ENCODE data around the gene AUTS2. TPM values are rescaled to one million over a fixed set of nuclear protein-coding genes. Genes with fewer than 3 reads are reported as not detected.

Gene AUTS2
- total RNA-seq, 4 donors from 2014 or later = 29.8 to 114 (median 59.4) TPM

- TF ChIP-seq CTCF (IDR thresholded peaks at IDR 0.05) = no peak
- no peak for TF ChIP-seq POLR2AphosphoS5 (IDR thresholded peaks at IDR 0.05)
- TF ChIP-seq POLR2A (IDR thresholded peaks at IDR 0.05) = no peak
- no peak for TF ChIP-seq EP300 (IDR thresholded peaks at IDR 0.05; ENCODE audit: low read depth)
- no peaks in the 10 kb centered on the region for H3K36me3 ChIP-seq
- H3K27me3 ChIP-seq = no peaks in the 10 kb centered on the region
- H3K4me3 ChIP-seq = no peak overlapping the region
- no peaks in the 10 kb centered on the region for H3K9me3 ChIP-seq
- no peak overlapping the region for H3K27ac ChIP-seq
- WGBS, 2 donors (ENCODE audit: low coverage in 1 of 2) = 95 to 100% methylated on average over 1 of the region's 1 CpG
- peaks cover 0 to 5% (median 2%) of the 10 kb centered on the region in 4 donors for H3K4me1 ChIP-seq
- in situ Hi-C loops (cut with MboI; ENCODE audit: low pct_ligation_motif_present in 1 of 4, low pct_unique_long_range_greater_than_20kb in 1 of 4, low sequenced_read_pairs in 3 of 4) = no loop called here
- DNase-seq = no peak
- intact Hi-C loops (cut with DNase I; ENCODE audit: low total_unique reads) = no loop called here
These were observed 1235.5 kb downstream of the AUTS2 start for GRCh38 chr7:70833726-70834125.

- H3K4me1 ChIP-seq = peaks cover 0 to 3% (median 1%) of the 10 kb centered on the region in 4 donors
- H3K9me3 ChIP-seq = no peaks in the 10 kb centered on the region
- TF ChIP-seq CTCF (IDR thresholded peaks at IDR 0.05) = no peak
- TF ChIP-seq EP300 (IDR thresholded peaks at IDR 0.05; ENCODE audit: low read depth) = no peak
- TF ChIP-seq POLR2A (IDR thresholded peaks at IDR 0.05) = no peak
- no peak for TF ChIP-seq POLR2AphosphoS5 (IDR thresholded peaks at IDR 0.05)
- intact Hi-C loops (cut with DNase I; ENCODE audit: low total_unique reads) (no loop called here), in situ Hi-C loops (cut with MboI; ENCODE audit: low pct_ligation_motif_present in 1 of 4, low pct_unique_long_range_greater_than_20kb in 1 of 4, low sequenced_read_pairs in 3 of 4) (no loop called here)
- no peak for DNase-seq
- H3K36me3 ChIP-seq = no peaks in the 10 kb centered on the region
- WGBS, 2 donors (ENCODE audit: low coverage in 1 of 2) = 71 to 82% methylated on average over 8 of the region's 8 CpGs
- H3K27me3 ChIP-seq = no peaks in the 10 kb centered on the region
- H3K27ac ChIP-seq = no peak overlapping the region
- H3K4me3 ChIP-seq = no peak overlapping the region
These were observed 1236.1 kb downstream of the AUTS2 start for GRCh38 chr7:70834424-70834823.

- no peaks in the 10 kb centered on the region for H3K9me3 ChIP-seq
- WGBS, 2 donors (ENCODE audit: low coverage in 1 of 2) = 31% methylated on average over 2 of the region's 2 CpGs; no CpG with 5 or more reads in 1 of the 2 donors
- intact Hi-C loops (cut with DNase I; ENCODE audit: low total_unique reads) = no loop called here
- no peaks in the 10 kb centered on the region for H3K36me3 ChIP-seq
- H3K27me3 ChIP-seq = no peaks in the 10 kb centered on the region
- no peaks in the 10 kb centered on the region for H3K4me1 ChIP-seq
- no peak for DNase-seq
- in situ Hi-C loops (cut with MboI; ENCODE audit: low pct_ligation_motif_present in 1 of 4, low pct_unique_long_range_greater_than_20kb in 1 of 4, low sequenced_read_pairs in 3 of 4) = no loop called here
- no peak overlapping the region for H3K4me3 ChIP-seq
- TF ChIP-seq CTCF (IDR thresholded peaks at IDR 0.05) (no peak), POLR2AphosphoS5 (IDR thresholded peaks at IDR 0.05) (no peak), EP300 (IDR thresholded peaks at IDR 0.05; ENCODE audit: low read depth) (no peak)
- no peak overlapping the region for H3K27ac ChIP-seq
These were observed 1237.4 kb downstream of the AUTS2 start for GRCh38 chr7:70835658-70836057.

GRCh38 chr7:70836279-70836678 is 1238.0 kb downstream of the AUTS2 start:
- no peaks in the 10 kb centered on the region for H3K9me3 ChIP-seq
- H3K27ac ChIP-seq = no peak overlapping the region
- intact Hi-C loops (cut with DNase I; ENCODE audit: low total_unique reads) (no loop called here), in situ Hi-C loops (cut with MboI; ENCODE audit: low pct_ligation_motif_present in 1 of 4, low pct_unique_long_range_greater_than_20kb in 1 of 4, low sequenced_read_pairs in 3 of 4) (no loop called here)
- 14 to 29% methylated on average over 1 of the region's 1 CpG for WGBS, 2 donors (ENCODE audit: low coverage in 1 of 2)
- H3K36me3 ChIP-seq = no peaks in the 10 kb centered on the region
- H3K27me3 ChIP-seq = no peaks in the 10 kb centered on the region
- H3K4me3 ChIP-seq = no peak overlapping the region
- no peaks in the 10 kb centered on the region for H3K4me1 ChIP-seq
- no peak for DNase-seq
- no peak for TF ChIP-seq EP300 (IDR thresholded peaks at IDR 0.05; ENCODE audit: low read depth)
- no peak for TF ChIP-seq CTCF (IDR thresholded peaks at IDR 0.05)
- no peak for TF ChIP-seq POLR2AphosphoS5 (IDR thresholded peaks at IDR 0.05)
- no peak for TF ChIP-seq POLR2A (IDR thresholded peaks at IDR 0.05)
